GM20000 (cell line): ENCODE measurements around the gene KLHL26.

ENCODE experiments used
- DNase-seq: peaks from one replicate; pipeline ENCODE4 v3.0.0; 2012; ENCODE audit warnings: low spot score
- TF ChIP-seq, protein P1 (sequence below): IDR thresholded peaks from 2 replicates; pipeline ENCODE4 v1.5.1; 2012; ENCODE audit warnings: mild to moderate bottlenecking, control low read depth; ENCODE audit errors: extremely low read depth, missing control alignments

KLHL26 gene

DNA sequence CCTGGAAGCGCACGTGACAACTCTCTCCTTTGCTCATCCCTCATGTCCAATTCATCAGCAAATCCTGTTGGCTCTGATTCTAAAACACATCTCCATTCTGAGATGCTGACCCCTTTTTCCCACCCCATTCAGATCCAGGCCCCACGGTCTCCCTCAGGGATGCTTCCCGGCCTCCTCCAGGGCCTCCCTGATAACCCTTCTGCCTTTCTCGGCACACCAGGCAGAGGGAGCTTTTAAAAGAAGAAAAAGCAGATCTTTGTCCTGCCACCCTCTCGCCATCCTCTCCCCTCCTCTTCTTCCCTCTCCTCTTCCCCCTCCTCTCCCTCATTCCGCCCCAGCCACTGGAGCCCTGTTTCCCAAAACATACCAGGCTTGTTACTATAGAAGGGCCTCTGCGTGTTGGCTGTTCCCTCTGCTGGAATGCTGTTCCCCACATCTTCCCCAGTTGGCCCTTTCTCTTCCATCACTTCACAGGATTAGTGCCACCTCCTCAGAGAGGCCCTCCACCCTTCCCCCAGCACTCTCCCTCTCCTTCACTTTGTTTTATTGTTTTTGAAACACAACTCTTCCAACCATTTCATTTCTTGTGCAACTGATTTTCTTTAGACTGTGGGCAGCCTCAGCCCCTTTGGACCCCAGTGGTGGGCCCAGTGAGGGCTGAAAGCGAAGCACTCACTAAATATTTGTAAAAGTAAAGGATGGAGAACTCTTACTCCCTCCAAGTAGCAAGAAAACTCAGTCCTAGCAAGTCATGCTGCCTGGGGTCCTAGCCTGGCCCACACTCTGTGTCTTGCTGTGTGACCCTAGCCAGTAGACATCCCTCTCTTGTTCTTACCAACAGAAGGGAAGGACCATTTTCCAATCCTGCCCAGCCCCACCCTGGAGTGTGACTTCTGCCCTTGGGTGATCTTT is 27.8 kb upstream of the KLHL26 start:
- no peak for DNase-seq
- TF ChIP-seq, protein P1, sequence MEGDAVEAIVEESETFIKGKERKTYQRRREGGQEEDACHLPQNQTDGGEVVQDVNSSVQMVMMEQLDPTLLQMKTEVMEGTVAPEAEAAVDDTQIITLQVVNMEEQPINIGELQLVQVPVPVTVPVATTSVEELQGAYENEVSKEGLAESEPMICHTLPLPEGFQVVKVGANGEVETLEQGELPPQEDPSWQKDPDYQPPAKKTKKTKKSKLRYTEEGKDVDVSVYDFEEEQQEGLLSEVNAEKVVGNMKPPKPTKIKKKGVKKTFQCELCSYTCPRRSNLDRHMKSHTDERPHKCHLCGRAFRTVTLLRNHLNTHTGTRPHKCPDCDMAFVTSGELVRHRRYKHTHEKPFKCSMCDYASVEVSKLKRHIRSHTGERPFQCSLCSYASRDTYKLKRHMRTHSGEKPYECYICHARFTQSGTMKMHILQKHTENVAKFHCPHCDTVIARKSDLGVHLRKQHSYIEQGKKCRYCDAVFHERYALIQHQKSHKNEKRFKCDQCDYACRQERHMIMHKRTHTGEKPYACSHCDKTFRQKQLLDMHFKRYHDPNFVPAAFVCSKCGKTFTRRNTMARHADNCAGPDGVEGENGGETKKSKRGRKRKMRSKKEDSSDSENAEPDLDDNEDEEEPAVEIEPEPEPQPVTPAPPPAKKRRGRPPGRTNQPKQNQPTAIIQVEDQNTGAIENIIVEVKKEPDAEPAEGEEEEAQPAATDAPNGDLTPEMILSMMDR: no peak

DNA sequence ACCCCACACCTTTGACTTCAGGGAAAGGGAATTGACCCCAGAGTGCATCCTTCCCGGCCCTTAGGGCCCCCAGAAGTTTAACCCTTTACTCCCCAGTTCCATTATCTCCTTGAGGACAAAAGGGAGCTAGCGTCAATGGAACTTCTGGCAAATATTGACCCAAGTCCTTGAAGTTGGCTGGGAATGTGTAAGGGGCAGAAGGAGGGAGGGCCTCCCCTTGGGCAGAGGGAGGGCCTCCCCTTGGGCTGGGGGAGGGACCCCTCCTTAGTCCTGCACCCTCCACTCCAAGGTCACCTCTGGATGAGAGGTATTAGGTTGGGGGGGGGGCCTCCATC is 27.1 kb upstream of the KLHL26 start:
- no peak for DNase-seq
- TF ChIP-seq, protein P1: no peak

DNA sequence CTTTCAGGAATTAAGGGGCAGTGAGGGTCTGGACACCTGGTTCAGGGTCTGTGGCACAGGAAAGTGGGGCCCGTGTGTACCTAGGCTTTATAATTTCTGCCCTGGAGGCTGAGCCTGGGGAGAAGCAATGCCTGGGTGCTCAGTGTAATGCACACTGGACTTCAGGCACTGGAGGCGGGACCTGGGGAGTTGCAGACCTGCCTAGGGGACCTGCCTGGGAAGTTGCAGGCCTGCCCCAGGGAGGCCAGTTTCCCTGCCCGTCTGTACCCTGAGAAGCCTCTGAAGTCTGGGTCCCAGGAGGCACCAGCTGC is 26.6 kb upstream of the KLHL26 start:
- DNase-seq: no peak

DNA sequence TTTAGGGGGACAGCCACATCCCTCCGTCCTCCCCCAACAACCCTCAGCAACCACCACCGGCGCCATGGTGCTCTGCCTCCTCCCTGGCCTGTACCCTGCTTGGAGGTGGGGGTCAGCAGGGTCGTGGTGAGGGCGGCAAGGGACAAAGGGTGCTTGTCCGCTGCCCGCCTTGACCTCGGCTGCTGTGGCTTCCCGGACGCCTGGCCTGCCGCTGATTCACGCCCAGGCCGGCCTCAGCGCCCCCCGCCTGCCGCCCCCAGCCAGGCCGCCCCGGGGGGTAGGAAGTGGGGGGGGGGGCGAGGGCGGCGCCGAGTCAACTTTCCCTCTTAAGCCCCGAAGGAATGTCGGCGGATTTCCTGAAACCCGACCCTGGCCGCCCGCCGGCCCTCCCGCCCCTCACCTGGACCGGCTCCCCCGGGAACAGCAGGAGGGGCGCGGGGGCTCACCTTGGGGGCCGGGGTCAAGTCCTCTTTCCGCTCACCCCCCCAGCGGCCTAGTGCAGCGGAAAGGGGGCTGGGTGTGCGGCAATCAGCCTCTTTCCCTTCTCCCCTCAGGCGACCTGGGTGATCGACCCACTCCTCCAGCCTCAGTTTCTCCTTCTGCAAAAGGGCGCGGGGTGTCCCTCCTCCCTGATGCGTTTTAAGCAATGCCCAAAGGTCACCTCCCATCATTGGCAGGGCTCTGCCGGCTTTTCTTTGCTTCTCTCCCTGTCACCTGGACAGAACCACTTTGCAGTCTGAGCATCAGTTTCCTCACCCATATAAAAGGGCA is 26.1 kb upstream of the KLHL26 start:
- DNase-seq: no peak
- TF ChIP-seq, protein P1: no peak

More for the DNA sequence above, 26.6 kb upstream of the KLHL26 start:
- TF ChIP-seq, protein P1: no peak

DNA sequence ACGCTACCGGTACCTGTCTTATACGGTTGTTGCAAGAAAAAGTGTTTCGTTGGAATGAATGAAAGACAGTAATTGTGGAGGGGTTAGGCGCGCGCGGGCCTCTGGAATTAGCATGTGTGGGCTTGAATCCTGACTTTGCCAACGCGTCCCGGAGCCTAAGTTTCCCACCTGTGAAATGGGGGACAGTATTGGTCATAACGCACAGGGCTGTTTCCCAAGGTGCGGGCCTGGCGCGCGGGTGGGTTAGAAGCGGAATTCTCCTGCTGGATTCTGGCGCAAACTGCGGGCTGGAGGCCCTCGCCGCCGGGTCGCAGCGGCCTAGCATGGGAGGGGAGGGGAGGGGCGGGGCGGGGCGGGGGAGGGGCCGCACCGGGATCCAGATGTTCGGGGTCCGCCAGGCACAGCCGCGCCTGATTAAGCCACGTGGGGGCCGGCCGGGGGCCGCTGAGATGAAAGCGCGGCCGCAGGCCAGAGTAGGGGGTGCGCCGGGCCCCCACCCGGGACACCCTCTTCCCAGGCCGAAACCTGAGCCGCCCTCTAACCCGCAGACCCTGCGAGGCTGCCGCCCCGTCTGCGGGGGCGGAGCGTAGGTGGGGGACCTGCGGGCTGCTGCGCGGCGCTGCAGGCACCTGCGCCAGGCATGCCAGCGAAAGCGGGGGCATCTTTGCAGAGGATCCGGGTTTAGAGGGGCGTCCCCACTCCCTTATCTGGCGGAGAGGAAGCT is 25.3 kb upstream of the KLHL26 start:
- TF ChIP-seq, protein P1: no peak
- DNase-seq: peak; percentile 55

DNA sequence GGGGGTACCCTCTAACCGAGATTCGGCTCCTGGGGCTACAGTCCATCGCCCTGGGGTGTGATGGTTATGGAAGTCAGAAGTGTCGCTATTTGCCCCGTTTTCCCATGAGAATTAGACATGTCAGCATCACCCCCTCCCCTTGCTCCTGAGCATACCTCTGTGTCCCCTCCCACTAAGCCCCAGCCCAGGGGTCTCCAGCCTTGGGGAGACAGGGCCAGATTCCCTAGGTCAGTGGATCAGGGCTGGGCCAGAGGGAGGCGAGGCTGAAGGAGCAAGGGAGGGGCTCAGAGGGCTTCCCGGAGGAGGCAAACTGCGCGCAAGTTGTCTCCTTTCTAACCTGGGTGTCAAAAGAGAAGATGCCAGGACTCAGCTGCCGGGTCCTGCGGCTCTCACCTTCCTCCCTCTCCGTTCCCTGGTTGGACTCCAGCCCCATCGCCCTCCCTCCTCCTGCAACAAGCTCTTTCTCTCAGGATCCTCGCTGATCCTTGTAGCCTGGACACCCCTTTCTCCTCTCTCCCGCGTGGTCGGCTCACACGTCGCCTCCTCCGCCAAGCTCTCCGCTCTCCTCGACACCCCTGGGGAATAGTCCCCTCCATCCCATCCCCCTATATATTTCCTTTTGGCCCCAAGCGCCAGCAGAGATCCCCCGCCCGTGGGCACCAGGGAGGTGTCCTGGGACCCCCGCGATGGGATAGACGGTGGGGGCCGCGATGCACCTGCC is 24.6 kb upstream of the KLHL26 start:
- TF ChIP-seq, protein P1: no peak
- DNase-seq: peak; percentile 52
